GM12874 (cell line): ENCODE measurements around the gene PRRC2A.

ENCODE experiments used
- CTCF ChIP-seq: IDR thresholded peaks from 2 replicates; pipeline ENCODE4 v1.5.1; 2011; ENCODE audit warnings: low read depth, mild to moderate bottlenecking, control low read depth, low read length, moderate library complexity; ENCODE audit not compliant: insufficient read depth

PRRC2A gene

DNA sequence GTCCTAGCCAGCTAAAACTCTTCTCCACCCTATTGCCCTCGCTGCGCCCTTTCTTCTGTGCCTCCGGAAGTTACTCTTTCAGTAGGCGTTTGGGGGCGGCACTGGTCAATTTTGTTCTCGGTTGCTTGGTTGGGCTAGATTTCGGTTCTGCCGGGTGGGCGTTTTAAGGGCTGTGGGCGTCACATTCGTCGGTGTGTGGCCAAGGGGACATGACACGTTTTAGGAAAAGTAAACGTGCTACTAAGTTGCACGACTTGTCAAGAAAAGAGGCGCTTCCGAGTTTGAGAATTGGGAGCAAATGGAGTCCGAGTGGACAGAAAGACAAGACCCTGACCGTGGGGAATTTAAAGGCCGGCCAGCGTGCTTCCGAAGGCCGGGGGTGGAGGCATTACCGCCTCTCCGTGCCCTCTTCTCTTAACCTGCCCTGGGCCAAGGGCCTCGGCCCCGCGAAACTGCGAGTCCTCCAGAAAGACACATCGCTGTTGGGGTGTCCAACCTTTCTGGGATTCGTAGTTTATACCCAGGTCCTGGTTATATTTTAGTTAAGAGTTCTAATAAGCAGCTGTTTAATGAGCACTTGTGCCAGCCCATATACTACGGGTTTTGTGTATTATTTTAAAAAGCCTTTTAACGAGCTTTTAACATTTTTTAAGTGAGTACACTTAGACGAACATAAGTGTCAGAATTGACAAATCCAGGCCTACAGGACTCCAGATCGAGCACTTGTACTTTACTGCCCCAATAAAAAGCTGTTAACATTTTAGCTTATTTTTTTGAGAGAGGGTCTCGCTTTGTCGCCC lies 32.6 kb downstream of the PRRC2A start:
- no peak for TF ChIP-seq CTCF

DNA sequence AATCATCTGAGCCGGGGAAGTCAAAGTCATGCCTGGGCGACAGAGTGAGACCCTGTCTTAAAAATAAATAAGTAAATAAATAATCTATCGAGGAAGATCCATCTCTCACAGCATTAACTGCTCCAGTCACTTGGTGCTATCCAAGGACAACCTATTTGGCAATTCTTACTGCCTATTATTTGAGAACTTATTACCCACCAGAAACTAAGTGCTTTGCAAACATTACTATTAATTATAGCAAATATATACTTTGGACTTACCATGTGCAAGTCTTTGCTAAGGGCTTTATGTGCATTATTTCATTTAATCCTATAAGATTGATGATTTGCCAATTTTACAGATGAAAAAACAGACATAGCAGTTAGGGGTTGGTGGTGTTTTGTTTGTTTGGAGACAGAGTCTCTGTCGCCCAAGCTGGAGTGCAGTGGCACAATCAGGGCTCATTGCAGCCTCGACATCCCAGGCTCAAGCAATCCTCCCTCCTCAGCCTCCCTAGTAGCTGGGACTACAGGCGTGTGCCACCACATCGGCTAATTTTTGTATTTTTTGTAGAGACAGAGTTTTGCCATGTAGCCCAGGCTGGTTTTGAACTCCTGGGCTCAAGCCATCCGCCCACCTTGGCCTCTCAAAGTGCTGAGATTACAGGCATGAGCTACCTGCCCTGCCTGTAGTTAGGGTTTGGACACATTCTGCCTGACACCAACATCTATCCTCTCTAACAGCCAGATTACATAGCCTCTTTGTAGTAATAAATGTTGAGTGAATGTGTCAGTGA lies 34.2 kb downstream of the PRRC2A start:
- no peak for TF ChIP-seq CTCF

DNA sequence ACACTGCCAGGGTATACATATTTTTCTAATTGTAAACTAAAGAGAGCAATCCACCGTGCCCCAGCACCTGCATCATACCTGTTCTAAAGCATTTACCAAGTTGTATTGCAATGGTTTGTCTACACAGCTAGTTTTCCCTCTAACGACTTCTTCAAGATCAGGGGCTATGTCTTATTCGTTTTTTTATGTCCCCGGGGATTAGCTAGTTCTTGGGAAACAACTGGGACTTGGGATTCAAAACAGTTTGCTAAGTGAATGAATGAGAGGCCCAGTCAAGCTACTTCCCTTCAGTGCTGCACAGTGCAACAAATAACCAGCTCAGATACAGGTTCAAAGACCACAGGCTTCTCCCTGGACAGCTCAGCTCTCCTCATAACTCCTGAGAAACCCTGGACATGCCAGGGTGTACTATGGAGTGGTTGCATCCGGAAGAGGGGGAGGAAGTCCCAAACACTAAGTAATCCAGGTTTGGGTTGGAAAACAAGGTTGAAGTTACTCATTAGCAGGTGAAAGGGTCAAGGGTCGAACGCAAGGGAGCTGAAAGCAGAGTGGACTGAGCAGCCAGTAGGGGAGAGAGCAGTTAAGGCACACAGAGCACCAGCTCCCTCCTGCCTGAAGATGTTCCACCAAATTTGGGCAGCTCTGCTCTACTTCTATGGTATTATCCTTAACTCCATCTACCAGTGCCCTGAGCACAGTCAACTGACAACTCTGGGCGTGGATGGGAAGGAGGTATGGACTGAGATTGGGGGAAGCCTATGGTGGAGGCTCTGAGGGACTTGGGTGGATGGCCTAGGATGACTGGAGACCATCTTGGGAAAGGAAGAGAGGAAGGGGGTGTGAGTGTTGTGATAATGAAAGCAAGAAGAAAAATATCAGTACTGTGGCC lies 35.1 kb downstream of the PRRC2A start, which contains the start of gene APOM:
TSS of gene APOM (plus strand) at position 546 of the 889 bp plus-strand sequence. CDS start at position 619, 73 bp downstream.
- TF ChIP-seq CTCF, result no peak

GRCh38 chr6:31657406-31658157 lies 37.1 kb downstream of the PRRC2A start:
- TF ChIP-seq CTCF, result no peak

DNA sequence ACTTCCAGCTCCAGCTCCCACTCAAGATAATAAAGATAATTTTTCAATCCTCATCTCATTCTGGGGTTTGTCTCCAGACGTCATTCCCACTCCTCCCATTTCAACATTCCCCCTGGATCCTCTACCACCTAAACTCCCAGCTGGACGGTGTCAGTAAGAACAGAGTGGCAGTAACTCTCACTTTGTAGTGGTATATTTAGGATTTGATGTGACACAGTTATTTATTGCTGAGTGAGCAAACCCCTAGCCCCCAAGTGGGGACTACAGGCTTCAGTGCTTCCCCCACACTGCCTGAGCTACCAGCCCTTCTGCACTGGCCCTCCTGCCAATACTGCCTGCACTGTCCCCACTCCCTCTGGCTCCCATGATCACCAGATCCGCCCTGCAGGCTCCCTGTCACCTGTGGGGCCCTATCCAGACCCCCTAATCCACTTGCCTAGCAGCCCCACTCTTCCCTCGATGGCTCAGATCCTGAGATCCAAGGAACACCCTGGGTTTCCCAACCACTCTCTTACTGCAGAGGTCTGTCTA lies 37.7 kb downstream of the PRRC2A start:
- TF ChIP-seq CTCF, result no peak

- TF ChIP-seq CTCF, result no peak
Observed at GRCh38 chr6:31658983-31659648, 38.6 kb downstream of the PRRC2A start.
